ENCODE results near the gene WNT3A. TPM values are rescaled to one million over a fixed set of nuclear protein-coding genes. Genes with fewer than 3 reads are reported as not detected.

Gene WNT3A
- polyA plus RNA-seq, 3 donors = 0.08 to 0.17 (median 0.14) TPM

GRCh38 chr1:228046421-228047182 lies 39.8 kb downstream of the WNT3A start:
- DNase-seq (ENCODE audit: low read depth in 3 of 3, low spot score in 2 of 3) = no peak

GRCh38 chr1:228047183-228047466 lies 40.3 kb downstream of the WNT3A start:
- no peak for DNase-seq (ENCODE audit: low read depth in 3 of 3, low spot score in 2 of 3)

GRCh38 chr1:228048120-228048519 lies 41.3 kb downstream of the WNT3A start:
- no peak for DNase-seq (ENCODE audit: low read depth in 3 of 3, low spot score in 2 of 3)

- DNase-seq (ENCODE audit: low read depth in 3 of 3, low spot score in 2 of 3) = no peak
Measured at GRCh38 chr1:228048659-228049298, 42.0 kb downstream of the WNT3A start.

- DNase-seq (ENCODE audit: low read depth in 3 of 3, low spot score in 2 of 3) = no peak
Measured at GRCh38 chr1:228050571-228051231, 43.9 kb downstream of the WNT3A start.

- no peak for DNase-seq (ENCODE audit: low read depth in 3 of 3, low spot score in 2 of 3)
Measured at GRCh38 chr1:228058172-228058948, 51.6 kb downstream of the WNT3A start.

GRCh38 chr1:228058949-228059633 lies 52.3 kb downstream of the WNT3A start:
- DNase-seq (ENCODE audit: low read depth in 3 of 3, low spot score in 2 of 3) = no peak

- DNase-seq (ENCODE audit: low read depth in 3 of 3, low spot score in 2 of 3) = no peak
Measured at GRCh38 chr1:228059634-228060457, 53.0 kb downstream of the WNT3A start.

- DNase-seq (ENCODE audit: low read depth in 3 of 3, low spot score in 2 of 3) = no peak
Measured at GRCh38 chr1:228060458-228061190, 53.8 kb downstream of the WNT3A start.

GRCh38 chr1:228061411-228062084 lies 54.8 kb downstream of the WNT3A start:
- no peak for DNase-seq (ENCODE audit: low read depth in 3 of 3, low spot score in 2 of 3)

GRCh38 chr1:228062085-228062791 lies 55.4 kb downstream of the WNT3A start:
- DNase-seq (ENCODE audit: low read depth in 3 of 3, low spot score in 2 of 3) = no peak

GRCh38 chr1:228062812-228063211 lies 56.0 kb downstream of the WNT3A start:
- no peak for DNase-seq (ENCODE audit: low read depth in 3 of 3, low spot score in 2 of 3)

GRCh38 chr1:228063251-228064191 lies 56.7 kb downstream of the WNT3A start:
- DNase-seq (ENCODE audit: low read depth in 3 of 3, low spot score in 2 of 3) = no peak

- no peak for DNase-seq (ENCODE audit: low read depth in 3 of 3, low spot score in 2 of 3)
Measured at GRCh38 chr1:228064296-228064695, 57.5 kb downstream of the WNT3A start.

GRCh38 chr1:228064741-228065542 lies 58.1 kb downstream of the WNT3A start:
- no peak for DNase-seq (ENCODE audit: low read depth in 3 of 3, low spot score in 2 of 3)
